B cell (primary cell): Measurements from ENCODE around the gene ADAMTSL4. TPM values are rescaled to one million over a fixed set of nuclear protein-coding genes. Genes with fewer than 3 reads are reported as not detected.

Source experiments
- ATAC-seq: fragments of 200-7000 bp; cut with Tn5 transposase; one replicate; pipeline ENCODE4 v1.10.0; 2021; ENCODE audit warnings: low read depth, mild to moderate bottlenecking, moderate number of reproducible peaks, moderate library complexity
- CTCF ChIA-PET: fragments of 350-600 bp; sonication (Branson Sonifier 250); formaldehyde crosslinking; loops from one replicate; lab custom pipeline; 2021; ENCODE audit warnings: antibody characterized with exemption, inconsistent platforms; lab: Charles Lee
- POLR2A ChIA-PET: fragments of 350-600 bp; sonication (Branson Sonifier 250); formaldehyde crosslinking; loops from one replicate; lab custom pipeline; 2021; ENCODE audit warnings: antibody characterized with exemption; lab: Charles Lee
- DNase-seq: peaks from one replicate; pipeline ENCODE4 v3.0.0; 2013
- H2AFZ ChIP-seq: 2 replicates; pipeline ENCODE4 v1.6.1; 2012; ENCODE audit warnings: mild to moderate bottlenecking, low read depth, low read length; ENCODE audit not compliant: insufficient read depth, poor library complexity, severe bottlenecking
- H3K27ac ChIP-seq, 2 donors: 1 replicate in 1 of 2; 2 replicates in 1 of 2; pipeline ENCODE4 v1.5.1; 2012 to 2013; ENCODE audit warnings: low read length in 2 of 2, mild to moderate bottlenecking in 2 of 2, moderate library complexity in 1 of 2
- H3K27me3 ChIP-seq, 4 experiments: fragments of 200-600 bp in 1 of 4; sonication (generic) in 1 of 4; replicated peaks in 1 of 4; 1 replicate in 2 of 4; 2 replicates in 2 of 4; pipeline versions ENCODE4 v1.6.1 to v1.7.0; 2013 to 2016; ENCODE audit warnings: low read length in 3 of 4, mild to moderate bottlenecking in 2 of 4, mixed read lengths in 1 of 4, moderate library complexity in 1 of 4; ENCODE audit not compliant: insufficient read depth in 4 of 4, control insufficient read depth in 3 of 4; ENCODE audit errors: control extremely low read depth in 1 of 4
- H3K36me3 ChIP-seq, 2 experiments: replicated peaks in 1 of 2; 1 replicate in 1 of 2; 2 replicates in 1 of 2; pipeline versions ENCODE4 v1.6.1 to v1.7.1; 2013; ENCODE audit warnings: low read length in 1 of 2; ENCODE audit not compliant: insufficient read depth in 2 of 2, control insufficient read depth in 1 of 2; ENCODE audit errors: control extremely low read depth in 1 of 2, extremely low read depth in 1 of 2
- H3K4me1 ChIP-seq, 2 donors: fragments of 200-600 bp in 1 of 2; sonication (generic) in 1 of 2; 1 replicate in 1 of 2; 2 replicates in 1 of 2; pipeline versions ENCODE4 v1.5.1 to v1.6.1; 2013 to 2017; ENCODE audit warnings: low read length in 2 of 2; ENCODE audit not compliant: control insufficient read depth in 2 of 2, insufficient read depth in 2 of 2
- H3K4me2 ChIP-seq: replicated peaks from 2 replicates; pipeline ENCODE3; 2012; ENCODE audit warnings: mild to moderate bottlenecking, low read depth, low read length; ENCODE audit not compliant: poor library complexity, severe bottlenecking
- H3K4me3 ChIP-seq, 5 experiments: fragments of 200-600 bp in 1 of 5; sonication (generic) in 1 of 5; 1 replicate in 3 of 5; 2 replicates in 2 of 5; pipeline versions ENCODE4 v1.5.1 to v1.7.0; 2011 to 2016; ENCODE audit warnings: low read length in 4 of 5, mild to moderate bottlenecking in 4 of 5, low read depth in 2 of 5, control low read depth in 1 of 5, moderate library complexity in 1 of 5; ENCODE audit not compliant: insufficient read depth in 1 of 5; ENCODE audit errors: control extremely low read depth in 1 of 5, extremely low read depth in 1 of 5
- H3K79me2 ChIP-seq: fragments of 200-600 bp; sonication (generic); one replicate; pipeline ENCODE4 v1.6.0; 2016; ENCODE audit warnings: low read length; ENCODE audit not compliant: control insufficient read depth, insufficient read depth
- H3K9ac ChIP-seq: fragments of 200-600 bp; sonication (generic); 2 replicates; pipeline ENCODE4 v1.6.1; 2017; ENCODE audit warnings: mild to moderate bottlenecking, low read length, moderate library complexity
- H3K9me3 ChIP-seq, 3 donors: one replicate each; pipeline versions ENCODE4 v1.6.1 to v1.7.1; 2013; ENCODE audit warnings: low read length in 2 of 3; ENCODE audit not compliant: control insufficient read depth in 2 of 3, insufficient read depth in 1 of 3; ENCODE audit errors: control extremely low read depth in 1 of 3
- H4K20me1 ChIP-seq: 2 replicates; pipeline ENCODE4 v1.6.0; 2012; ENCODE audit warnings: mild to moderate bottlenecking, low read length; ENCODE audit not compliant: insufficient read depth, control insufficient read depth, poor library complexity, severe bottlenecking
- H3K27ac Mint-ChIP-seq: one replicate; pipeline ENCODE4 v1.8.0; 2021; ENCODE audit warnings: mixed read lengths
- H3K27me3 Mint-ChIP-seq: one replicate; pipeline ENCODE4 v1.8.0; 2021; ENCODE audit warnings: mixed read lengths
- H3K4me1 Mint-ChIP-seq: one replicate; pipeline ENCODE4 v1.8.0; 2021; ENCODE audit warnings: mixed read lengths
- H3K4me3 Mint-ChIP-seq: one replicate; pipeline ENCODE4 v1.8.0; 2021; ENCODE audit warnings: mixed read lengths
- H3K9me3 Mint-ChIP-seq: one replicate; pipeline ENCODE4 v1.8.0; 2022; ENCODE audit warnings: mixed read lengths; ENCODE audit not compliant: insufficient read depth
- EZH2 ChIP-seq: IDR thresholded peaks from 2 replicates; pipeline ENCODE4 v1.6.1; 2012; ENCODE audit warnings: borderline replicate concordance, low read depth, mild to moderate bottlenecking, moderate library complexity, low read length; ENCODE audit not compliant: insufficient read depth, poor library complexity, severe bottlenecking
- WGBS: methylation state at CpG from one replicate; pipeline ENCODE4 v1.1.5; 2013; ENCODE audit warnings: missing lambda C conversion rate; ENCODE audit not compliant: insufficient coverage; 5-methylcytosine and 5-hydroxymethylcytosine counted together
- intact Hi-C: fragments of 100-400 bp; cut with micrococcal nuclease; formaldehyde crosslinking; loops from one replicate; pipeline ENCODE4 v1.10.0; 2022
- polyA plus RNA-seq: library from polyadenylated mRNA; depleted of rRNA; stranded (reverse); fragments of >200 nt; gene quantifications from 2 replicates; pipeline ENCODE4 v1.2.3, GENCODE V29; 2012
- total RNA-seq, 2 donors: library from RNA; stranded (reverse); fragments of 120-200 nt in 1 of 2; gene quantifications; 1 replicate in 1 of 2; 2 replicates in 1 of 2; pipeline versions ENCODE4 v1.2.3 to v1.2.4, GENCODE V29; 2013 to 2022
- TF ChIP-seq, protein P1 (sequence below): fragments of 200-600 bp; IDR thresholded peaks from one replicate; pipeline ENCODE4 v1.8.0; 2022; ENCODE audit warnings: antibody characterized with exemption, mild to moderate bottlenecking

Gene ADAMTSL4
- total and polyA plus RNA-seq, 2 donors (not counting 1 experiment from before 2014, with no cell fraction given): 0.70 TPM; not detected in 1

DNA sequence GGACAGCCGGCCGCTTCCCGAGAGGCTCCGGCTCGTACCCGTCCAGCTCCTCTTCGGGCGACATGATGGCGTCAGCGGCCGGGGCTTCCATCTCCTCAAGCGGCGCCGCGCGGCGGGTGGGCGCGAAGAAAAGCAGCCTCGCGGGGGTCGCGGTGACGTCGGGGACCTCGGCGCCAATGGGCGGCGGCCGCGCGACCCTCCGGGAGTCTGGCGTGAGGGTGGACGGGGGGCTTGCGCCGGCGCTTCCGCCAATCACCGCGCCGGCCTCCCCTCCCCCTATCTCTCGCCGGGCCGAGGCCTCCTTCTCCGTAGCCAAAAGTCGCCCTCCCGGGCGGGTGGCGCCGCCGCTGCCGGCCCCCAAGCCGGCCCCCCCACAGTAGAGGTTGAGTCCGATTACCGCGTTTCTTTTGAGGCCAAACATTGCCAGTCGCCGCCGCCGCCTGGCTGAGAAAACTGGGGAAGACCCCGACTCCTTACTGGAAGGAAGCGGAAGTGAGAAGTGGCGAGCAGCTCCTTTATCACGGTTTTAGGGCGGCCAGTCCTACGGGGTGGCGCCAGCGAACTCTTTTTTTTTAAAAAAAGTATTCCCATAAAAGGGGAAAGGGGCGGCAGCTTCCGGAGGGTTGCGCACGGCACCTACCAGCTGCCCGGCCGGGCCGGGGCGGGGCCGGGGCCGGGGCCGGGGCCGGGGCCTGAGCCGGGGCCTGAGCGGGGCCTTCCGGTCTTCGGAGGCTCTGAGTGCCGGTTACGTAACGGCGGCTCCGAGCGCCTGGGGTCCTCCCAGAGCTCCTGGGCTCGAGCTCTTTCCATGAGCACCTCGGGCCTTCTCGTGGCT lies 30.1 kb downstream of the ADAMTSL4 start, which contains the start of gene MCL1:
MCL1 (minus strand) TSS at position 501 of the 835 bp plus-strand sequence; CDS start at position 421, 80 bp downstream.
- Mint-ChIP-seq H3K27me3 (no peaks in the 10 kb centered on the region), H3K4me3 (peak within 1 kb of the TSS; percentile 99), H3K9me3 (no peaks in the 10 kb centered on the region), H3K4me1 (peaks cover 50% of the 10 kb centered on the region), H3K27ac (peak within 1 kb of the TSS; percentile 97)
- ChIA-PET CTCF (interaction anchor here (0.6 to 19.2 kb wide), 11 partner anchors 8 to 118 kb away, joined by 3 to 497 read pairs (median 6); partner anchors contain the start of gene ENSA), POLR2A (interaction anchor here (0.9 to 11.2 kb wide), 12 partner anchors 9 to 692 kb away, joined by 3 to 371 read pairs (median 4); partner anchors contain the start of genes ADAMTSL4, ENSA, GOLPH3L and RPRD2)
- H3K9ac ChIP-seq: peak within 1 kb of the TSS; percentile 94
- H3K9me3 ChIP-seq: no peaks in the 10 kb centered on the region
- no peaks in the 10 kb centered on the region for H3K27me3 ChIP-seq
- peaks cover 67% of the 10 kb centered on the region for H3K79me2 ChIP-seq
- DNase-seq (peak; percentile 94), ATAC-seq (peak; percentile 80)
- TF ChIP-seq, protein P1, sequence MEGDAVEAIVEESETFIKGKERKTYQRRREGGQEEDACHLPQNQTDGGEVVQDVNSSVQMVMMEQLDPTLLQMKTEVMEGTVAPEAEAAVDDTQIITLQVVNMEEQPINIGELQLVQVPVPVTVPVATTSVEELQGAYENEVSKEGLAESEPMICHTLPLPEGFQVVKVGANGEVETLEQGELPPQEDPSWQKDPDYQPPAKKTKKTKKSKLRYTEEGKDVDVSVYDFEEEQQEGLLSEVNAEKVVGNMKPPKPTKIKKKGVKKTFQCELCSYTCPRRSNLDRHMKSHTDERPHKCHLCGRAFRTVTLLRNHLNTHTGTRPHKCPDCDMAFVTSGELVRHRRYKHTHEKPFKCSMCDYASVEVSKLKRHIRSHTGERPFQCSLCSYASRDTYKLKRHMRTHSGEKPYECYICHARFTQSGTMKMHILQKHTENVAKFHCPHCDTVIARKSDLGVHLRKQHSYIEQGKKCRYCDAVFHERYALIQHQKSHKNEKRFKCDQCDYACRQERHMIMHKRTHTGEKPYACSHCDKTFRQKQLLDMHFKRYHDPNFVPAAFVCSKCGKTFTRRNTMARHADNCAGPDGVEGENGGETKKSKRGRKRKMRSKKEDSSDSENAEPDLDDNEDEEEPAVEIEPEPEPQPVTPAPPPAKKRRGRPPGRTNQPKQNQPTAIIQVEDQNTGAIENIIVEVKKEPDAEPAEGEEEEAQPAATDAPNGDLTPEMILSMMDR: no peak
- no peak for TF ChIP-seq EZH2
- WGBS: under 1% methylated on average over 92 of the region's 94 CpGs
- H3K4me1 ChIP-seq: peaks cover 27 to 37% of the 10 kb centered on the region in 2 donors
- H3K4me3 ChIP-seq: peak within 1 kb of the TSS; percentile 76 to 100 (median 98)
- peaks cover 0 to 47% of the 10 kb centered on the region in 2 experiments for H3K36me3 ChIP-seq
- peak within 1 kb of the TSS; percentile 74 for H2AFZ ChIP-seq
- intact Hi-C loops: loop anchor here (1.0 kb wide), 4 partner anchors 17 to 50 kb away; partner anchors contain the start of gene ENSA
- H3K4me2 ChIP-seq: peak within 1 kb of the TSS; percentile 86
- peak within 1 kb of the TSS; percentile 86 to 97 for H3K27ac ChIP-seq
- H4K20me1 ChIP-seq: peaks cover 50% of the 10 kb centered on the region
